Activated CD4-positive, alpha-beta T cell treated with anti-CD3 and anti-CD28 coated beads, Interleukin-2, amount 50 U/mL, for 24 hours (primary cell): ENCODE results near the gene RNF19B.

Experiments used
- DNase-seq, 2 donors: peaks; one replicate each; pipeline ENCODE4 v3.0.0-alpha.2; 2020; ENCODE audit warnings: low read depth in 1 of 2, low spot score in 1 of 2

The RNF19B gene

DNA sequence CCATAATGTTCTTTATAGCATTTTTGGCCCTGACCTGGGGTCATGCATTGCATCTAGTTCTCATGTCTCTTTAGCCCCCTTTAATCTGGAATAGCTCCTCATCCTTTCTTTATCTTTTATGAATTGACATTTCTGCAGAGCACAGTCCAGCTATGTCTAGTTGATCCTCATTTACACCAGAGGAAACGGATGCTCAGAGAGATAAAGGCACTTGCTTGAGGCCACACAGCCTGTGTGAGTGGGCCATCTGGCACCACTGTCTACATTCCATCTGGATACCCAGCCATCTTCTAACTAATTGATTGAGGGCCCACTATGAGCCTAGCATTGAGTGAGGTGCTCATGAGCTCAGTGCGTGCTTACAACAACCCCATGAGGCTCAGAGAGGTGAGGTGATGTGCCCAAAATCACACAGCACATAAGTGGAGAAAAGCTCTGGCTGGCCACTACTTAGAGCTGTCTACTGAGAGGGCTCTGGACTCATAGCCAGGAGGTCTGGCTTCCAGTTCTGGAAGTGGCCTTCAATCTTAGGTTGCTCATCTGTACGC is 74.8 kb downstream of the RNF19B start:
- DNase-seq = no peak

DNA sequence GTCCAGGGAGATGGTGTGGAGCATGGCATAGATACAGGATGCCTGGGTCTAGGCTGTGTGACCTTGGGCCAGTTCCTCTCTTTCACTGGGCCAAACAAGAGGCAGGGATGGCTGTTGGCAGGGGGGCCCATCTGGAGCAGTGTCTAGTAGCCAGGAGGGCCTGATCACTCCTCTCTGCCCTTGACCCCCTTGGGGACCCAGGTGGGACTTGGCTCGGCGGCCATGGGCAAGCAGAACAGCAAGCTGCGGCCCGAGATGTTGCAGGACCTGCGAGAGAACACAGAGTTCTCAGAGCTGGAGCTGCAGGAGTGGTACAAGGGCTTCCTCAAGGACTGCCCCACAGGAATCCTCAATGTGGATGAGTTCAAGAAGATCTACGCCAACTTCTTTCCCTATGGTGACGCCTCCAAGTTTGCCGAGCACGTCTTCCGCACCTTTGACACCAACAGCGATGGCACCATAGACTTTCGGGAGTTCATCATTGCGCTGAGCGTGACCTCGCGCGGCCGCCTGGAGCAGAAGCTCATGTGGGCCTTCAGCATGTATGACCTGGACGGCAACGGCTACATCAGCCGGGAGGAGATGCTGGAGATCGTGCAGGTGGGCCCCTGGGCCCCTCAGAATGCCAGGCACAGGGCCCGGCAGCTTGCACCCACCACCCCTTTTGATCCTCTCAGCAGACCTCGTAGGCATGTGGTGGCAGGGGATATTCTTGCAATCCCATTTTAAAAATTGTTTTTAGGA is 75.8 kb downstream of the RNF19B start:
- no peak for DNase-seq

DNA sequence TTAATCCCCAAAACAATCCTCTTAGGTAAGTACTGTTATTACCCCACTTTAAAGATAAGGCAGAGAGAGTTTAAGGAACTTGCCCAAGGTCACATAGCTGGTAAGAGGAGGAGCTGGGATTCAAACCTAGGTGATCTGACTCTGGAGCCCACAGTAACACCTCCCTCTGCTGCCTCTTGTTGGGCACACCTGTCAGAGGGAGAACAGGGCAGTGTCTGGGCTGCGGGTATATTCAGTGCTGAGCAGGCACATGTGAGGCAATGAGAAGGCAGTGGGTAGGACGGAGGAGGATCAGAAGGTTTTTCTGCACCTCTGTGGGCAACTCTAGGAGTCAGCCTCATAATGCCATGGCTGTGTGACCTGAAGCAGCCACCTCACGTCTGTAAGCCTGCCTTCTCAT is 76.5 kb downstream of the RNF19B start:
- no peak for DNase-seq

DNA sequence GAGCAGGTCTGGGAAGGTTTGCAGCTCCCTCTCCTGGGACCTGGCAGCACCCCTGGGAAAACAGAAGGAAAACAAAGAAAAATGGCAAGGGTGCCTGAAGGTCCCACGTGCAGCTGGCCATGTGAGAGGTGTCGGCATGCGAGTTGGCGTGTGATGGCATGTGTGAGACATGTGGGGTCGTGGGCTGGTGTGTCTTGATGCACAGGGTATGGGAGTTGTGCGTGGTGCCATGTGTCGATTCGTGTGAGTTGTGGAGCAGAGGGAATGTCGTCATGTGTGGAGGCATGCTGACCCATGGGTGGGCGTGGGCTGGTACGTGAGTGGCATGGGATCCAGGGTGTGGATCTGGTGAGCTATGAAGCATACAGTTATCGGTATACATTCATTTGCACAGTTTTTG is 77.0 kb downstream of the RNF19B start:
- DNase-seq = no peak

DNA sequence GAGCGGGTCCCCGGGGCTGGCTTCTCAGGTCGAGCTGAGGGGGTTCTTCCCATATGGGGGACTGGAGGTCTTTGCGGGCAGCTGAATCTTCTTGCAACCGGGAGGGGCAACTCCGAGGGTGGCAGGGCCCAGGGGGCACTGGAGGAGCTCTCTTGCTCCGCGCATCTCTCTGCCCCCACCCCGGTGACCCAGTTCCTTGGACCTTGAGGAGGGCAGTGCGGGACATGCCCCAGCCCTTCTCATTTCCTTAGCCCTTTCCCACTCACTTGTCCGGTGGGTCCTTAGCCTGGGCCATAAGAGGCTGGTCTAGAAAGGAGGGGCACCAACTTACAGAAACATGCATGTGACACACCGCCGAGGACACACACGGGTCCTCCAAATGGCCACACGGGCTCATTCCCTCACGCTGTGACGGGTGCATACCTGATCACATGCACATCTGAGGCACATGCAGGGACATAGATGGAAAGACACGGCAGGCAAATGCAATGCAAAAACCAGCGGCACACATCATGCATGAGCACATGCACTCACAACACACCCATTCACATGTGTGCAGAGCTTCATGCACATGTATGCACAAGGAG is 77.7 kb downstream of the RNF19B start:
- no peak for DNase-seq
